Measurements from ENCODE around the gene EN1.
A peak's percentile ranks its signal among the peaks of the same experiment; 100 is the strongest.

EN1 gene

GRCh38 chr2:118846953-118847761, at the start of gene EN1:
Gene EN1, minus strand, starts transcription at chr2:118847648. Its CDS starts 481 bp downstream, at chr2:118847167.
- DNase-seq = no peak

DNA sequence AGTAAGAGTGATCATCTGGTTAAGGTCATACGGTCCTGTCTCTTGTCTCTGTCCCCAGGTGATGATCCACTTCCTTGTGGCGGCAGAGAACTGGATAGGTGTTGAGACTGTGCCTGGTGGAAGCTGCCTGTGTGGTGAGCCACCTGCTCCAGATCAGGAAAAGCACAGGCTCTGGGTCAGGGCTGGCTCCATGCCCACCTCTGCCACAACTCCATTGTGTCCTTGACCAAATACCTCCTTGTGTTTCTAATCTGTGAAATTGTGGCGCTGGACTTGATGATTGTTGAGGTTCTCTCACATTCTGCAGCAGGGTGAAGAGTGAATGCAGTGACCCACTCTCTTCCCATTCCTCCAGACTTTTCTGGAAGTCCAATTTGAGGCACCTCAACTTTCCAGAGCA, 45.7 kb upstream of the EN1 start:
- no peak for DNase-seq

DNA sequence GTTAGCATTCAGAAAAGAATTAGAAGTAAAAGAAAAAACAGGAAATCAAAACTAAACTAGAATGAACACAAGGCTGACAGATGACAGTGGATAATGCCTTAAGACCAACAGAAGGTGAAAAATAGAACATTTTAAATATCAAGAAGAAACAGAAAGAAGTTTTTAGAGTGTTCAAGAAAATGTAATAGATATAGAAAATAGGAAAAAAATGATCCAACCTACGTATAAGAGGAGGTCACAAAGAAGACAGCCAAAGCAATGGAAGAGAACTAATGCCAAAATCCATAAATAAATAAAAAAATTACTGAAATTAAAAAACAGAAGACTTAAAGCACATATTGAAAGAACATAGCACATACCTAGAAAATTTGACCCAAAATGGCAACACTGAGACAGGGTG, 42.5 kb upstream of the EN1 start:
- DNase-seq = no peak

GRCh38 chr2:118883792-118884191, 36.3 kb upstream of the EN1 start:
- no peak for DNase-seq

DNA sequence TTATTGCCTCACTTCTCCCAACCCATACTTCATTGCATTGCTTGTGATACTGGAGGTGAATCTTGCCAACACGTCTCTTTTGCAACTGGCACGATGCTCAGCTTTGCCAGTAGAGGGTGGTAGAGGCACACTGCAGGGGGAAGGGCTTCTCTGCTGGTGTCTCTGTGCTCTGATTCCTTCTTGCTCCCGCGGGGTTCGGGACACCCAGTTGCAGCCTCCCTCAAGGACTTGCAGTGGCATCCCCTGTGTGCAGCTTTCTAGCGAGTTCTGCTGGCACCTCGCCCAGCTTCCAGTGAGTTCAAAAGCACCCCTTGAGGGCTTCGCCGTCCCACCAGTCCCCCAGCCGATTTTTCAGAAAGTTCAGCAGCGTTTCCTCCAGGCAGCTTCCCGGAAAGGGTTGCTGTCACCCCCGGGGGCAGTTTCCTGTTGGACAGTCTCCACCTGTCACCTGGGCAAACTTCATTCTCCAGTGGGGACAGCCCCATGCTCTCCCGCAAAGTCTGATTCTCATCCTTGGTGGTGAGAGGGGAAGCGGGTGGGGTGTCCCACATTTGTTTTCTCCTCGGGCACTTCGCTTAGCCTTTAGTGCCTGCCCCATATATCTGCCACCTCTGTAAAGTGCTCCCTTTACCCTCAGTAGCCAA, 35.4 kb upstream of the EN1 start:
- DNase-seq = peak; percentile 71 to 74

GRCh38 chr2:118881490-118882129, 34.2 kb upstream of the EN1 start:
- DNase-seq = peak; percentile 61 to 66

- no peak for DNase-seq
Observed at GRCh38 chr2:118880501-118880900, 33.1 kb upstream of the EN1 start.

DNA sequence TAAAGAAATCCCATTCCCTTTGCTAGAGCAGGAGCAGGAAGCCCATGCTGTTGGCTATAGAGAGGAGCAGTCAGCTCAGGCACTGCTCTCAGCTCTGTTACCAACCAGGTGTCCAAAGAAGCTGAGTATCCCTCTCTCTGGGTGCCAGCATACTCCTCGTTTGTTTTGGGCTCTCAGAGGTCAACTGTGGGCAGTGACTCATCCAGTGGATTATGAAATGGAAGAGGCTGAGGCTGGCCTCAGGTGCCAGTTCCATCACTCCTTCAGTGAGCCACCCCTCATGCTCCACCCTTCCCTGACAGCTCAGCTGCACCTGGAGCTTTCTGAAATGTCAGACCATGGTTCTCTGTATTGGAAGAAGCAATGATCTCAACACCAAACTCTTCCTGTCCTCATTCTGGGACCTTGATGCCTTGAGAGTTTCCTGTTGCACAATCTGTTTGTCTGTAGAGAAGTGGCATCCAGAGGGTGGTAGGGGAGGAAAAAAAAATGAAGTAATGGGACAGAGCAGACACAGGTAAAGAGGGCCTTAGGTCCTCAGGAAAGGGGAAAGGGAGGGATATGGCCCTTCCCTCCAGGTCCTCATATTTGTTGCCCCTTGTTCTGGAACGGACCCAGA, 31.2 kb upstream of the EN1 start:
- DNase-seq = no peak

- no peak for DNase-seq
Observed at GRCh38 chr2:118875318-118875717, 27.9 kb upstream of the EN1 start.

DNA sequence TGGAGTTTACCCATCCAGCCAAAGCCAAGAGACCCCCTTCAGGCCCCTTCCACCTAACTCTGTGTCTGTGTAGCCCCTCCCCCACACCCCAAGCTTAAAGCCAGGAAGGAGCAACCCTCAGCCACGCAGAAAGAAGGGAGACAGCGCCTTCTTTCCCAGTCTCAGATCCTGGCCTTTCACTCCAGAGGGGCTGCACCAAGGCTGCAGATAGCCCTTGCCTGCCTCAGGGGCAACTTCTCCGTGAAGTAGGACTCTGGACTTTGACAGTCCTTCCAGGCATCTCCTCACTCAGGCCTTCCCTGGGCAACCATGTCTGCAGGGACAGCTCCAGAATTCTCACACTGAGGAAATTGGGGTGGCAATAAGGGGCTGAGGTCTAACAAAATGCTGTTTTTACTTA, 26.9 kb upstream of the EN1 start:
- DNase-seq = no peak

- peak in 1 of 2 donors; percentile 33 for DNase-seq
Observed at GRCh38 chr2:118865106-118865505, 17.7 kb upstream of the EN1 start.

DNA sequence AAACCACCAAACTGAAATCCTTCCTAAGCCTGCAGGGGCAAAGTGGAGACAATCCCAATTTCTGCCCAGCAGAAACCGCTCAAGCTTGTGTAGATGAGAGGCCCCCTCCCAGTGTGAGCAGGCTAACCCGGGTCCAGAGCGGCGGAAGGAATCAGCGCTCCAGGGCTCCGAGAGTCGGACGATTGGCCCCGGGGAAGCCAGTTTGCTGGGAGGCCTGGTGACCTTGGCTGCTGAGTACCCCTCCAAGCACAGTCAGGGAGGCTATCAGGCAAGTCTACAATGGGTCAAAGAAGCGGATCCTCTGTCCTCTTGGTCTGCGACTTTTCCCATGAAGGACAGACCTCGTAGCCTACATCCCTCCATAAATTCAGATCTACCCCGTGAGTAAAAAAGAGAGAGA, 16.8 kb upstream of the EN1 start:
- DNase-seq = no peak

DNA sequence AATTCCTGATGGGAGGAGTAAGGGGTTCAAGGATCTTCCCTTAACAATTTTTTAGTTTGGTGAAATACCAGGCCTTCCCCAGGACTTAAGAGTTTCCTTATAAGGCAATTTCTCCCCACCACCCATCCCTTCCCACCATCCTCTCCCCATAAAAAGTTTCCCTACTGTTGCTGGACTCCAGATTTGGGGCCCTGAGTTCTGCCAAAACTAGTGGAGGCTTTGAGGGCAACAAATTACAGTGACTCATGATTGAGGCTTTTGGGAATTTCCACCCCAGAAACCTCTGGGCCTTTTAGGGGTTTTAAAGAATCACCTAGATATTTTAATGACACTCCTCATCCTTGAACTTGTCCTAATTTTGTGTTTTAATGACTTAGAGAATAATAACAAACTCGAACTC, 14.3 kb upstream of the EN1 start:
- no peak for DNase-seq

GRCh38 chr2:118861242-118861641, 13.8 kb upstream of the EN1 start:
- no peak for DNase-seq

DNA sequence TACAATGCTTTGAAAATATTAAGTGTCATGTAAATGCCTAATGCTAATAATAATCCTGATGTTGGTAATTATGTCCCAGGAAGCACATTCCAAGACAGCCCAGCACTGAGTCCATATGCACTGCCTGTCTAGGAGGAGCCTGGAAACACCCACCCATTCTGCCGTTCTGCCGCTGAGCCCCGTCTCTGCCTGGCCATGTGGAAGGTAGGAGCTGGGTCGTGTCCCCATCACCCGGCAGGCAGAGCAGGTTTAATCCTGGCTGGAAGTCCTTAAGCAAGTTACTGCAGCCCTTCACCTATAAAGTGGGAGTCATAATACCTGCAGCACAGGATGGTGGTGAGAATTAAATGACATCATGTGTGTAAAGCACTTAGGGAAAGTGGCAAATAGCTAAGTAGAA, 13.1 kb upstream of the EN1 start:
- no peak for DNase-seq

DNA sequence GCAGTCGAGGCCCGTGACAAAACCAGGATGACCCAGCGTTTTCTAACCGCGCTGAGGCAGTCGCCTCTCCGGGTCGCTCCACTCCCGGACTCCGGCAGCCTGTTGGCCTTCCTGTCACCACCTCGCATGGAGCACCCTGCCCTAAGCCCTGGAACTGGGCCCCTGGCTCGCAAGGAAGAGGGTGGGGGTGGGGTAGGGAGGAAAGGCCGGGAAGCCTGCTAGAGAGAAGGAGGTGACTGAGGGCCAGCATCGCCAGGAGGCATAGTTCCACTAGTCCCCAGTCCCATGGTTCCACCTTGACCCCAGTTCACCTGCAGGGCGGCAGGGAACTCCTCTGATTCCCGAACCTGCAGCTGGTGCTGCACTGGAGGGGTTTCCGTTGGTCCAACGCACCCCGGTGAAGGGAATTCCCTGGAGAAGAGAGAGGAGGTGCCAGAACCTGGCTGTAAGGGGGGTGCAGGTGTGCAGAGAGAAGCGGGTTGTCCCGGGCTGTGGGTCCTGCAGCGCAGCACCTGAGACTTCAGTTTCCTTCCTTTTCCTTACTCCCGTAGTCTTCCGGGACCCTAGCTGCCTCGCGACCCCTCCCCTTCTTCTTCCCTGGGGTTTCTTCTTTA, 11.8 kb upstream of the EN1 start:
- no peak for DNase-seq

GRCh38 chr2:118858485-118859156, 11.2 kb upstream of the EN1 start:
- DNase-seq = no peak

GRCh38 chr2:118857677-118858484, 10.4 kb upstream of the EN1 start:
- no peak for DNase-seq

GRCh38 chr2:118856978-118857676, 9.7 kb upstream of the EN1 start:
- no peak for DNase-seq

GRCh38 chr2:118856330-118856977, 9.0 kb upstream of the EN1 start:
- DNase-seq = no peak

Data from CD4-positive, alpha-beta T cell treated with Interferon alpha-2 for 1 hour (primary cell).